Keratinocyte (primary cell): Measurements from ENCODE around the gene IRAK3. TPM values are rescaled to one million over a fixed set of nuclear protein-coding genes. Genes with fewer than 3 reads are reported as not detected.

ENCODE experiments used
- DNase-seq: peaks from one replicate; pipeline ENCODE4 v3.0.0-alpha.2; 2011; ENCODE audit warnings: low read depth, missing footprints, low spot score
- FAIRE-seq: peaks from 2 replicates; lab custom pipeline; 2011; peaks lifted over from hg19 to GRCh38; lab: Jason Lieb, UNC
- H2AFZ ChIP-seq: 2 replicates; pipeline ENCODE4 v1.6.0; 2012; ENCODE audit warnings: low read length, control low read depth, inconsistent platforms; ENCODE audit not compliant: control insufficient read depth
- H3K27ac ChIP-seq: 2 replicates; pipeline ENCODE4 v1.5.1; 2011; ENCODE audit warnings: low read length; ENCODE audit not compliant: control insufficient read depth, insufficient read depth
- H3K27me3 ChIP-seq: 3 replicates; pipeline ENCODE4 v1.6.0; 2011; ENCODE audit warnings: low read length; ENCODE audit not compliant: control insufficient read depth, insufficient read depth; ENCODE audit errors: extremely low read depth
- H3K36me3 ChIP-seq, 2 experiments: 2 replicates in 1 of 2; 3 replicates in 1 of 2; pipeline ENCODE4 v1.5.1; 2011; ENCODE audit warnings: low read length in 2 of 2, mild to moderate bottlenecking in 1 of 2; ENCODE audit not compliant: control insufficient read depth in 2 of 2, insufficient read depth in 2 of 2; ENCODE audit errors: extremely low read depth in 1 of 2
- H3K4me1 ChIP-seq: 3 replicates; pipeline ENCODE4 v1.5.1; 2011; ENCODE audit warnings: low read length; ENCODE audit not compliant: control insufficient read depth, insufficient read depth; ENCODE audit errors: extremely low read depth
- H3K4me2 ChIP-seq: 3 replicates; pipeline ENCODE4 v1.6.0; 2011; ENCODE audit warnings: low read depth, low read length; ENCODE audit not compliant: control insufficient read depth, insufficient read depth; ENCODE audit errors: extremely low read depth
- H3K4me3 ChIP-seq, 3 experiments: fragments of 200-600 bp in 1 of 3; sonication (generic) in 1 of 3; 2 replicates in 2 of 3; 3 replicates in 1 of 3; pipeline ENCODE4 v1.5.1; 2011 to 2016; ENCODE audit warnings: low read length in 3 of 3, mild to moderate bottlenecking in 3 of 3, control low read depth in 2 of 3, inconsistent platforms in 1 of 3, low read depth in 1 of 3, mixed read lengths in 1 of 3, mixed run types in 1 of 3, moderate library complexity in 1 of 3; ENCODE audit not compliant: control insufficient read depth in 2 of 3, insufficient read depth in 2 of 3; ENCODE audit errors: extremely low read depth in 1 of 3
- H3K79me2 ChIP-seq: 2 replicates; pipeline ENCODE4 v1.6.0; 2012; ENCODE audit warnings: low read length; ENCODE audit not compliant: control insufficient read depth, insufficient read depth
- H3K9ac ChIP-seq: 3 replicates; pipeline ENCODE4 v1.6.0; 2011; ENCODE audit warnings: low read length; ENCODE audit not compliant: control insufficient read depth, insufficient read depth; ENCODE audit errors: extremely low read depth
- H3K9me1 ChIP-seq: 3 replicates; pipeline ENCODE4 v1.6.0; 2011; ENCODE audit warnings: low read length; ENCODE audit not compliant: control insufficient read depth, insufficient read depth; ENCODE audit errors: extremely low read depth
- H3K9me3 ChIP-seq: 2 replicates; pipeline ENCODE4 v1.5.1; 2012; ENCODE audit warnings: low read depth, low read length; ENCODE audit not compliant: control insufficient read depth
- H4K20me1 ChIP-seq: 3 replicates; pipeline ENCODE4 v1.6.0; 2011; ENCODE audit warnings: low read length; ENCODE audit not compliant: control insufficient read depth, insufficient read depth; ENCODE audit errors: extremely low read depth
- EZH2 ChIP-seq: IDR thresholded peaks from one replicate; pipeline ENCODE4 v1.6.1; 2012; ENCODE audit warnings: inconsistent platforms, mild to moderate bottlenecking, low read length, moderate library complexity
- dilution Hi-C: fragments of 300-500 bp; cut with MboI; formaldehyde crosslinking; loops from one replicate; pipeline ENCODE4 v1.7.0; 2020; ENCODE audit warnings: low sequenced_read_pairs; ENCODE audit not compliant: extremely low pct_ligation_motif_present
- polyA plus RNA-seq, 5 experiments: library from polyadenylated mRNA; depleted of rRNA in 3 of 5; stranded (reverse) in 3 of 5; stranded (forward) in 1 of 5; unstranded in 1 of 5; fragments of >200 nt; gene quantifications; 1 replicate in 1 of 5; 2 replicates in 3 of 5; 3 replicates in 1 of 5; pipeline versions ENCODE4 v1.2.1 to v1.2.3, GENCODE V29; 2011 to 2012; ENCODE audit warnings: missing spikeins in 2 of 5, low read depth in 1 of 5, low replicate concordance in 1 of 5
- TF ChIP-seq, protein P1 (sequence below), 3 experiments: IDR thresholded peaks in 1 of 3; conservative IDR thresholded peaks in 1 of 3; optimal IDR thresholded peaks in 1 of 3; 2 replicates in 2 of 3; 3 replicates in 1 of 3; pipeline versions ENCODE3 to v1.5.1; 2011; ENCODE audit warnings: low read length in 3 of 3, mild to moderate bottlenecking in 3 of 3, moderate library complexity in 2 of 3, control low read depth in 1 of 3, inconsistent platforms in 1 of 3; ENCODE audit not compliant: insufficient read depth in 2 of 3; ENCODE audit errors: extremely low read depth in 1 of 3

IRAK3 gene
- polyA plus RNA-seq, 1 donor (not counting 4 experiments of a cell fraction or from before 2014, with no cell fraction given): 0.07 TPM

DNA sequence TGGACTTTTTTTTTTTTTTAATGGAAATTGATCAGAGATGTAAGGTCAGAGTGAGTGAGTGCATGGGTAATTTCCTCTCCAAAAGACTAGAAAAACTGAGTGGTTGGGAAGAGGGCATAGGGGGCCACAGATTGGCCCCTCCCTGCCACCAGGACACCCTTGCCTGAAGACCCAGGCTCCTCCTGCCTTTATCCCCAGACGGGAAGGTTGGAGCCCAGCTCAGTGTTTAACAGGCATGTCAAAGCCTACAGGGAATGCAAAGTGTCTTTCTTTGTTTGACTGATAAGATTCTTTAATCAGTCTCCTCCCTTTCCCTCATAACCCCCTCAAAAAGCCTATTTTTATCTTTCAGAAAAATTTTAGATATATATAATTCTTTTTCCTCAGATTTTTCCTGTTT, 50.3 kb downstream of the IRAK3 start:
- H3K4me1 ChIP-seq: no peaks in the 10 kb centered on the region
- no peak for DNase-seq
- no peak overlapping the region for H3K9ac ChIP-seq
- no peak overlapping the region for H2AFZ ChIP-seq
- no peak overlapping the region for H3K27ac ChIP-seq
- no peak overlapping the region for H3K4me3 ChIP-seq
- peaks cover 13% of the 10 kb centered on the region for H3K27me3 ChIP-seq
- dilution Hi-C loops: no loop called here
- no peaks in the 10 kb centered on the region for H3K36me3 ChIP-seq
- H3K4me2 ChIP-seq: no peak overlapping the region
- no peaks in the 10 kb centered on the region for H4K20me1 ChIP-seq
- FAIRE-seq: no peak
- TF ChIP-seq EZH2: no peak
- TF ChIP-seq, protein P1, sequence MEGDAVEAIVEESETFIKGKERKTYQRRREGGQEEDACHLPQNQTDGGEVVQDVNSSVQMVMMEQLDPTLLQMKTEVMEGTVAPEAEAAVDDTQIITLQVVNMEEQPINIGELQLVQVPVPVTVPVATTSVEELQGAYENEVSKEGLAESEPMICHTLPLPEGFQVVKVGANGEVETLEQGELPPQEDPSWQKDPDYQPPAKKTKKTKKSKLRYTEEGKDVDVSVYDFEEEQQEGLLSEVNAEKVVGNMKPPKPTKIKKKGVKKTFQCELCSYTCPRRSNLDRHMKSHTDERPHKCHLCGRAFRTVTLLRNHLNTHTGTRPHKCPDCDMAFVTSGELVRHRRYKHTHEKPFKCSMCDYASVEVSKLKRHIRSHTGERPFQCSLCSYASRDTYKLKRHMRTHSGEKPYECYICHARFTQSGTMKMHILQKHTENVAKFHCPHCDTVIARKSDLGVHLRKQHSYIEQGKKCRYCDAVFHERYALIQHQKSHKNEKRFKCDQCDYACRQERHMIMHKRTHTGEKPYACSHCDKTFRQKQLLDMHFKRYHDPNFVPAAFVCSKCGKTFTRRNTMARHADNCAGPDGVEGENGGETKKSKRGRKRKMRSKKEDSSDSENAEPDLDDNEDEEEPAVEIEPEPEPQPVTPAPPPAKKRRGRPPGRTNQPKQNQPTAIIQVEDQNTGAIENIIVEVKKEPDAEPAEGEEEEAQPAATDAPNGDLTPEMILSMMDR (optimal IDR thresholded peaks at IDR 0.05 in 1 of 3, IDR thresholded peaks at IDR 0.05 in 1 of 3, conservative IDR thresholded peaks at IDR 0.05 in 1 of 3; ENCODE audit: extremely low read depth in 1 of 3, insufficient read depth in 2 of 3, low read length in 3 of 3): no peak
- H3K9me1 ChIP-seq: no peaks in the 10 kb centered on the region
- H3K79me2 ChIP-seq: no peaks in the 10 kb centered on the region
- no peaks in the 10 kb centered on the region for H3K9me3 ChIP-seq

DNA sequence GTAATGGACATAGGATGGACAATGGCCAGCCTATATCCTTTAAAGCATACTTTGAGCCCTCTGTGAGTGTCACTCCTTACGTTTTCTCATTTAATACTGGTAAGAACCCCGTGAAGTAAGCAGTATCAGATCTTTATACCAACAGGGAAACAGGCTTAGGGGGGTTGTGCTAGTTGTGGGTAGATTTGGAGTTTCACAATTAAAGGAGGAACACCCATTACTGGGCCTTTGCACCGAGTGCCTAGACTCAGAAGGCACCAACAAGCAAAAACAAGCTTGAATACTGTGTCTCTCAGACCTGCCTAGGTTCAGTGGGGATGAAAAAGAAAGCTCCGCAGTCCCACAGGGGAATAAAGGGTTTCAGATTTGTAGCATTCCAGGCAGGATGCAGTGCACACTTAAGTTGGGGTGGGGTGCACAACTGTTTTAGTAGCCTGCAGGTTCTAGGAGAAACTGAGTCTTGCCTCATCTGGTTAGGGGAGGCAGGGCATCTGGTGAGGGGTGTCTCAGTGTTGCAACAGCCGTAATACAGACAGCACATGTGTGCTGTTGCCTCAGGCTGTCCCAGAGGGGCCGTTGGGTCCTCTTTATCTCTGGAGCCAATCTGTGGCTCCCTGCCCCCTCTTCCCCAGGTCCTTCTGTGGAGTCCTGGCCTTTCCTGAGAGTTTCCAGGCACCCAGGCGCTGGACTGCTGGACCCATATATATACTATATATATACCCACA, 51.2 kb downstream of the IRAK3 start:
- FAIRE-seq: no peak
- TF ChIP-seq EZH2: no peak
- TF ChIP-seq, protein P1 (optimal IDR thresholded peaks at IDR 0.05 in 1 of 3, IDR thresholded peaks at IDR 0.05 in 1 of 3, conservative IDR thresholded peaks at IDR 0.05 in 1 of 3; ENCODE audit: extremely low read depth in 1 of 3, insufficient read depth in 2 of 3, low read length in 3 of 3): no peak
- H3K9me3 ChIP-seq: no peaks in the 10 kb centered on the region
- H3K4me3 ChIP-seq: no peak overlapping the region
- H3K9ac ChIP-seq: no peak overlapping the region
- no peaks in the 10 kb centered on the region for H3K36me3 ChIP-seq
- no peaks in the 10 kb centered on the region for H3K79me2 ChIP-seq
- H4K20me1 ChIP-seq: no peaks in the 10 kb centered on the region
- no peak overlapping the region for H2AFZ ChIP-seq
- H3K9me1 ChIP-seq: no peaks in the 10 kb centered on the region
- no peaks in the 10 kb centered on the region for H3K4me1 ChIP-seq
- peaks cover 4% of the 10 kb centered on the region for H3K27me3 ChIP-seq
- dilution Hi-C loops: no loop called here
- no peak overlapping the region for H3K4me2 ChIP-seq
- DNase-seq: no peak
- H3K27ac ChIP-seq: no peak overlapping the region
